SK-N-SH treated with all-trans-retinoic acid at 6 μM for 48 hours (cell line): ENCODE results near the gene WDR18.

Experiments used
- GLIS3 ChIP-seq: fragments of 250-450 bp; sonication (Bioruptor Pico); IDR thresholded peaks from 2 replicates; pipeline ENCODE4 v1.5.0; 2020; ENCODE audit warnings: mild to moderate bottlenecking, moderate library complexity
- PATZ1 ChIP-seq: fragments of 250-450 bp; sonication (Bioruptor Pico); IDR thresholded peaks from 2 replicates; pipeline ENCODE4 v1.8.0; 2020; ENCODE audit warnings: mild to moderate bottlenecking, moderate library complexity, borderline replicate concordance
- RARB ChIP-seq: fragments of 250-450 bp; sonication (Bioruptor Pico); IDR thresholded peaks from 2 replicates; pipeline ENCODE4 v1.8.0; 2021; ENCODE audit warnings: mild to moderate bottlenecking, moderate library complexity
- TCF4 ChIP-seq: fragments of 250-450 bp; sonication (Bioruptor Pico); IDR thresholded peaks from 2 replicates; pipeline ENCODE4 v1.8.0; 2021; ENCODE audit warnings: mild to moderate bottlenecking, moderate library complexity, borderline replicate concordance
- ZFP3 ChIP-seq: fragments of 250-450 bp; sonication (Bioruptor Pico); IDR thresholded peaks from 2 replicates; pipeline ENCODE4 v1.5.0; 2020; ENCODE audit warnings: mild to moderate bottlenecking, moderate library complexity
- TF ChIP-seq, protein P1 (sequence below): fragments of 250-450 bp; sonication (Bioruptor Pico); IDR thresholded peaks from 2 replicates; pipeline ENCODE4 v1.5.1; 2020; ENCODE audit warnings: low read depth, mild to moderate bottlenecking, moderate library complexity

DNA sequence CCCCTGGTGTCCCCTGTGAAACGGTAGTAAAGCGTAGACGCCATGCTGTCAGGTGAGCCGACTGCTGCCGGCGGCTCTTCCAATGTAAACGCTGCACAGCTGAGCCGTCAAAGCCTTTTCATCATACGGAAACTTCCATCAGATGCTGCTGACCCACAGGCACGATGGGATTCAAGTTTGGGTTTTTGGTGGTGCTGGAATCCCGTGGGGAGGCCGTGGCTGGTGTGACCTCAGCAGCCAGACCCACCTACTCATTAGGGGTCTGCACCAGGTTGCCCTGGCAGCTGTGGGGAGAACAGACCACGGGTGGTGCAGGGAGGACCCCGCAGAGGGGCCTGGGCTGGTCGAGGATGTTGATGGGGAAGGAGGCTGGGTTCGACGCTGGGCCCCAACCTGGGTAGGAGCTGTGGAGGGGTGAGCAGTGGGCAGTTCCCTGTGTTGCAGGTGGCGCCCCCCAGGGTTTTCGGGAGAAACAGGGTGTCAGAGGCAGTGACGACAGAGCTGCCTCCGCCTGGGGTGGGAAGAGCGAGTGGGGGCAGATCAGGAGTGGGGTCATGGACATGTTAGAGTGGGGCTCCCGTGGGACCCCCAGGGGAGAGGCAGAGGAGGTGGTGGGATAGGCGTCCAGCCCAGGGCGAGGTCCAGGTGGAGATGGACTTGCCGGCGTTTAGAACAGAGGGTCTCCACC lies 22.7 kb downstream of the WDR18 start:
- no peak for TF ChIP-seq PATZ1 (CRISPR knock-in tag)
- TF ChIP-seq ZFP3 (CRISPR knock-in tag), result no peak
- TF ChIP-seq GLIS3 (CRISPR knock-in tag), result no peak
- TF ChIP-seq, protein P1, sequence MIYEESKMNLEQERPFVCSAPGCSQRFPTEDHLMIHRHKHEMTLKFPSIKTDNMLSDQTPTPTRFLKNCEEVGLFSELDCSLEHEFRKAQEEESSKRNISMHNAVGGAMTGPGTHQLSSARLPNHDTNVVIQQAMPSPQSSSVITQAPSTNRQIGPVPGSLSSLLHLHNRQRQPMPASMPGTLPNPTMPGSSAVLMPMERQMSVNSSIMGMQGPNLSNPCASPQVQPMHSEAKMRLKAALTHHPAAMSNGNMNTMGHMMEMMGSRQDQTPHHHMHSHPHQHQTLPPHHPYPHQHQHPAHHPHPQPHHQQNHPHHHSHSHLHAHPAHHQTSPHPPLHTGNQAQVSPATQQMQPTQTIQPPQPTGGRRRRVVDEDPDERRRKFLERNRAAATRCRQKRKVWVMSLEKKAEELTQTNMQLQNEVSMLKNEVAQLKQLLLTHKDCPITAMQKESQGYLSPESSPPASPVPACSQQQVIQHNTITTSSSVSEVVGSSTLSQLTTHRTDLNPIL (CRISPR knock-in tag), result no peak
- TF ChIP-seq TCF4, result no peak
- no peak for TF ChIP-seq RARB (CRISPR knock-in tag)
